Upper lobe of right lung (tissue), 1 donor: ENCODE measurements around the gene NAA16. TPM values are rescaled to one million over a fixed set of nuclear protein-coding genes. Genes with fewer than 3 reads are reported as not detected.
"Not testable (repeated sequence)": the region's sequence is repeated elsewhere in the genome, so short reads cannot be mapped to it uniquely, and the experiment has no call there.

Source experiments
- ATAC-seq: fragments of 200-7000 bp; cut with Tn5 transposase; one replicate; pipeline ENCODE4 v1.9.1; 2020; ENCODE audit warnings: mild to moderate bottlenecking, moderate library complexity
- DNase-seq: peaks from one replicate; pipeline ENCODE4 v3.0.0-alpha.2; 2020
- H3K27ac ChIP-seq: fragments of 200-600 bp; one replicate; pipeline ENCODE4 v1.8.0; 2022
- H3K27me3 ChIP-seq: fragments of 200-600 bp; one replicate; pipeline ENCODE4 v1.8.0; 2022; ENCODE audit warnings: mild to moderate bottlenecking
- H3K36me3 ChIP-seq: fragments of 200-600 bp; one replicate; pipeline ENCODE4 v1.8.0; 2022
- H3K4me1 ChIP-seq: fragments of 200-600 bp; one replicate; pipeline ENCODE4 v1.8.0; 2022
- H3K4me3 ChIP-seq: fragments of 200-600 bp; one replicate; pipeline ENCODE4 v1.8.0; 2022; ENCODE audit warnings: mild to moderate bottlenecking
- H3K9me3 ChIP-seq: fragments of 200-600 bp; one replicate; pipeline ENCODE4 v1.8.0; 2022
- intact Hi-C: fragments of 100-400 bp; cut with DNase I; formaldehyde crosslinking; loops from one replicate; pipeline ENCODE4 v1.11.0; 2022
- total RNA-seq: library from RNA; stranded (reverse); fragmentation: NEBNext Ultra II Directional; extraction: Animal tissue kit (Norgen Biotek cat#: 25700); gene quantifications from one replicate; pipeline ENCODE4 v1.2.1, GENCODE V29; 2021
- TF ChIP-seq, protein P1 (sequence below): fragments of 200-600 bp; IDR thresholded peaks from one replicate; pipeline ENCODE4 v1.8.0; 2022; ENCODE audit warnings: antibody characterized with exemption
- donor health status: DM: no; HTN: yes; CAD: no; lungs with severe emphysema.

The NAA16 gene
- total RNA-seq, 1 donor from 2014 or later, result 20.9 TPM

DNA sequence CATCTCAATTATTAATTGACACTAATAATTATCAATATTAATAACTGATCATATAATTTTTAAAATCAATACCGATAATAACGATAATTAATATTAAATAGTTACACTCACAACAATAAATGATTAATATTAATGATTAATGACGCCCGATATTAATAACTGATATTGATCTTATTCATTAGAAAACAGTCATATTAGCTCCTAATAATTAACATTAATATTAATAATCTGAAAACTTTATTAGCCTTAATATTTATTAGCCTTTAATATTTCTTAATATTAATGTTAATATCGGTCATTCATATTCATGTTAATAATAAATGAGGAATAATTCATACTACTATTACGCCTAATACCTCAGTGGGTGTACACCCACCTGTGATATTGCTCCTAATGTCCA is 113.6 kb downstream of the NAA16 start:
- DNase-seq, ATAC-seq, H3K4me3 ChIP-seq, H3K27me3 ChIP-seq, H3K36me3 ChIP-seq, H3K27ac ChIP-seq, intact Hi-C loops, H3K4me1 ChIP-seq, H3K9me3 ChIP-seq: not testable (repeated sequence)

DNA sequence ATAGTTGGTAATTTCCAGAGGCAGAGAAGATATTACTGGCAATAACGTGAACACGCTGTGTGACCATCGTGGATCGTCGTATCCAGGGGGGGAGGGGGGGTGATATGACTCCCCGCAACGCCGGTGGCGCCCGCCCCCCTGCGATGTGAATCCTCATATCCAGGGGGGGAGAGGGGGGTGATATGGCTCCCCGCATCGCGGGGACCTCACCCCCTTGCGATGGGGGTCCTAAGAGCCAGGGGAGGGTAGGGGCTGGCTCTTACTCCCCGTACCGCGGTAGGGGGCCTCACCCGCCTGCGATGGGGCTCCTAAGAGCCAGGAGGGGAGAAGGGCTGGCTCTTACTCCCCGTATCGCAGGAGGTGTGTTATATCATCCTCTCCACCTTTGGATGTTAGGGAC is 115.0 kb downstream of the NAA16 start:
- ATAC-seq, result no peak
- no peak overlapping the region for H3K4me3 ChIP-seq
- intact Hi-C loops, result no loop called here
- TF ChIP-seq, protein P1, sequence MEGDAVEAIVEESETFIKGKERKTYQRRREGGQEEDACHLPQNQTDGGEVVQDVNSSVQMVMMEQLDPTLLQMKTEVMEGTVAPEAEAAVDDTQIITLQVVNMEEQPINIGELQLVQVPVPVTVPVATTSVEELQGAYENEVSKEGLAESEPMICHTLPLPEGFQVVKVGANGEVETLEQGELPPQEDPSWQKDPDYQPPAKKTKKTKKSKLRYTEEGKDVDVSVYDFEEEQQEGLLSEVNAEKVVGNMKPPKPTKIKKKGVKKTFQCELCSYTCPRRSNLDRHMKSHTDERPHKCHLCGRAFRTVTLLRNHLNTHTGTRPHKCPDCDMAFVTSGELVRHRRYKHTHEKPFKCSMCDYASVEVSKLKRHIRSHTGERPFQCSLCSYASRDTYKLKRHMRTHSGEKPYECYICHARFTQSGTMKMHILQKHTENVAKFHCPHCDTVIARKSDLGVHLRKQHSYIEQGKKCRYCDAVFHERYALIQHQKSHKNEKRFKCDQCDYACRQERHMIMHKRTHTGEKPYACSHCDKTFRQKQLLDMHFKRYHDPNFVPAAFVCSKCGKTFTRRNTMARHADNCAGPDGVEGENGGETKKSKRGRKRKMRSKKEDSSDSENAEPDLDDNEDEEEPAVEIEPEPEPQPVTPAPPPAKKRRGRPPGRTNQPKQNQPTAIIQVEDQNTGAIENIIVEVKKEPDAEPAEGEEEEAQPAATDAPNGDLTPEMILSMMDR, result no peak
- no peaks in the 10 kb centered on the region for H3K4me1 ChIP-seq
- no peak for DNase-seq
- H3K27ac ChIP-seq, result no peak overlapping the region
- H3K27me3 ChIP-seq, result peaks cover 4% of the 10 kb centered on the region
- H3K9me3 ChIP-seq, result no peaks in the 10 kb centered on the region
- no peaks in the 10 kb centered on the region for H3K36me3 ChIP-seq

Other genes starting within 250 kb of the NAA16 start
- gene WBP4, start 249.8 kb upstream of the NAA16 start, total RNA-seq, result 11.0 TPM
- gene KBTBD6, start 178.5 kb upstream of the NAA16 start, total RNA-seq, result 5.7 TPM
- gene KBTBD7, start 116.7 kb upstream of the NAA16 start, total RNA-seq, result 7.8 TPM
- gene MTRF1, start 47.7 kb upstream of the NAA16 start, total RNA-seq, result 10.7 TPM
- 752 TPM for gene RGCC, start 146.3 kb downstream of the NAA16 start, total RNA-seq